HG02970 (cell line): ENCODE measurements around the gene NDST1.
"Not testable (repeated sequence)": the region's sequence is repeated elsewhere in the genome, so short reads cannot be mapped to it uniquely, and the experiment has no call there.

Source experiments
- ATAC-seq: cut with Tn5 transposase; IDR thresholded peaks from one replicate; pipeline ENCODE4 v1.9.1; 2021; ENCODE audit warnings: mild to moderate bottlenecking, moderate library complexity, moderate number of reproducible peaks; ENCODE audit not compliant: unreplicated experiment, low FRiP score

Gene NDST1

DNA sequence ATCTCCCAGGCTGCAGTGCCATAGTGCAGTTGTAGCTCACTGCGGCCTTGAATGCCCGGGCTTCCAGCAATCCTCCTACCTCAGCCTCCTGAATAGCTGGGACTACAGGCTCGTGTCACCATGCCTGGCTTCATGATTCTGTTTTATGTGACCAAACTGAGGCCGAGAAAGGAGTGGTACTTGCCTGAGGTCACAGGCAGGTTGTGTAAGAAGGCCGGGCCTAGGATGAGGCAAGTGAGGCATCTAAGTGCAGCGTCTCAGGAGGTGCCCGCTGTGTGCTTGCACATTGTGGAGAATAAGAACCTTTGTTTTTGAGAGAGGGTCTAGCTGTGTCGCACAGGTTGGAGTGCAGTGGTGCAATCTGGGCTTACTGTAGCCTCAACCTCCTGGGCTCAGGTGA lies 2.1 kb upstream of the NDST1 start:
- no peak for ATAC-seq

DNA sequence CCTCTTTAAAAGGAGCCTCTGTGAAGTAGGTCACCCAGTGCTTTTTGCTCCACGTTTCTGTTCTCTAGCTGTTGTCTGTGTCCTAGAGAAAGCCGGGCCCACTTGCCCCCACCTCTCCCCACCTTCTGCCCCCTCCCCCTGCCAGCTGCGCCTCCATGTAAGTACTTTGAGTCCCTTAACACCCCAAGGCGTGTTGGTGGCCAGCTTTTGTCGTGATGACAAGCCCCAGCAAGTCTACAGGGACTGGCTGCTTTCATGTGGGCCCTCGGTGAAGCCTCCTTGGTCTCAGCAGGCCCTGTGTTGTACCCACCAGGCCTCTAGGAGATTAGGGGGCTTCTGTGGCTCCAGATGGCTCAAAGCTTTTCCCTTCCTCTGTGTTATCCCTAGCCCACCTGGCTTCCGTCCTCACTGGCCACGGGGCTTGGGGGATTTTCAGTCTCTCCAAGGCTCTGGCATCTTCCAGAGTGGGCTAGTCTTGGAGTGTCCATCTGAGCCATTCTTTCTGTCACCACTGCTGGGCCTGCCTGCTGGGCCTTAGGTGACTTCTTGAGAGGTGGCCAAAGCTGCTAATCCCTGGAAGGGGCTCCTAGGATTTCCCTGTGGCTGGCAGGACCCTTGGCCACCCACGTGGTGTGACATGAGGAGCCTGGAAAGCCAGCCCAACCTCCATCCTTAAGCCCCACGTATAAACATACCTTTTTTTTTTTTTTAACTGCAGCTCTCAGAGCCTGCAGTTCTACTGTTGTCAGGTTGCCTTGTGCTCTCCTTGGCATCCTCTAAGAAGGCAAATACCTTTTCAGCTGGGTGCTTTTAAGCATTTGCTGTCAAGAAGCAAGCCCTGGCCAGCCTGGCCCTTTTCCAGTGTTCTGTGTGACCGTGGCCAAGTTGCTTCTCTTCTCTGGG lies 1.1 kb upstream of the NDST1 start:
- ATAC-seq, result no peak

DNA sequence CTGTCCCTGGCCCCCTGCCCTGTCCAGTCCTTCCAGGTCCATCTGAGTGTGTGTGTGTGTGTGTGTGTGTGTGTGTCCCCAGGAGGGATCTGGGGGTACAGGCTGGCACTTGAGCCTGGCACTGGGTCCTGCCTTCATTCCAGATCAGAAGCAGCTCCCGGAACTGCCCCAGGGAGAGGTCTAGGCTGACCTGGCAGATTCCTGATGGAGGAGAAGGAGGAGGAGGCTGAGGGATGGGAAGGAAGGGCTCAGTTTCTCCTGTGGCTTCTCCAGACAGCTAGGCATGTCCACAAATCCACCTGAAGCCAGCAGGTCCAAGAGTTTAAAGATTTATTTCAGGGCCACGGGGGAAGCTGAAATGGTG lies 328 bp downstream of the NDST1 start:
- ATAC-seq, result no peak

DNA sequence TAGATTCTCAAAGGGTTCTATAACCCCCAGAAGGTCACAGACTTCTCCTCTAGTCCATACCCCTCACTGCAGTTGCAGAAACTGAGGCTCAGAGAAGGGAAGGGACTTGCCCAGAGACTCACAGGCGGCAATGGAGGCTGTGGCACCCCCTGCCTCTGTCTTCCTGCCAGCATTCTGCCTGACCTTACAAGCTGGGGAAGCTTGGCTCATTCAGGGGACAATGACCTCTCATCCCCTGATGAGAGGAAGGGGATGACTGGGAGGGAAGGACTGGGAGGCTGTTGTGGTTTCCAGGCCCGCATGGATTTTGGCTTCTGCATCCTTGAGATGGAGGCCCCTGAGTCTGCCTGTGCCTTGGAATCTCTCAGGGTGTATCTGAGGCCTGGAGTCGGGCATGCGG lies 897 bp downstream of the NDST1 start:
- no peak for ATAC-seq

DNA sequence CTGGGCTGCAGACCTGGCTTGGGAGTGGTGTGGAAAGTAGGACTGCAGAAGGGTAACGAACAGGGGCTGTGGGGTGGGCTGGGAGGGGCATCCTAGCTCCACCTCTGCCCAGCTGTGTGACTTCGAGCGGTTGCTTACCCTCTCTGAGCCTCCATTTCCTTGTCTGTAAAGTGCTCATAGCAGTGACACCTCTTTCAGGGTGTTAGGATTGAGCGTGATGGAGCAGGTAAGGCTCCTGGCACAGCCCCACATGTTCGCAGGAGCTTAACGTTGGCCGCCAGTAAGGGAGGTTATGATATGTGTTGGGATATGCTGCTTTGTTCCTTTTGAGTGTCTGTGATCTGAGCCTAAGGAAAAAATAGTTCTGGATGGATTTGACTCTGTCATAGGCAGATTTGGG lies 2.1 kb downstream of the NDST1 start:
- ATAC-seq, result no peak

DNA sequence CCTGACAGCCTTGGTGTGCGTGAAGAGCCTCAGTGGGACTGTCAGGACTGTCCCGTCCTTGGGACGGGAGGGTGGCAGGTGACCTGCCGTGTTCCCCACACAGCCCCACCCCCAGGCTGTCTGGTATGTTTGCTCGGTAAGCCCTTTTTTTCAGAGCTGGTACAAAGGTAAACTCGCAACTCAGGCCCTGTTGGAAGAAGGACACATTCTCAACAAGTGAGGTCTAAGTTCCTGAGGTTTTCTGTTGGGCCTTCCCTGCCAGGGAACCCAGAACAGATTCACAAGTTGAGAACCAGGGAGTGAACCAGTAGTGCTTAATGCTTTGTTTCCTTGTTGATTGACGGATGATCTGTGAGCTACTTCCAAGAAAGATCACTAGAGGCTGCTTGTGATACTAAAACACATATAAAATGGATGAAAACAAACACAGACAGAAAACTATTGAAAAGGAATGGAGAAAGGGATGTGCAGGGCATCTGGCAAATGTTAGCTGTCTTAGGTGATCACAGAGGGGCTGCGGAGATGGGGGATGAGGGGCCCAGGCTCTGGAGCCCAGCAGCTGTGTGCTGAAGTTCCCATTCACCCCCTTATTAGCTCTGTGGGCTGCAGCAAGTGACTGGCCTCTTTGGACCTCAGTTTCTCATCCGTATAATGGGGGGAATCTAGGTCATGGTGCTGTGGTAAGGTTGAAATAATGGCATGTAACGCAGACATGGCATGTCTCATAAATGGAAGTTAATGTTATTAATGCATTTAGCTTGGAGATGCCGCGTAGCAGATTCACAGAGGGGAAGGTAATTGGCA lies 2.7 kb downstream of the NDST1 start:
- no peak for ATAC-seq

DNA sequence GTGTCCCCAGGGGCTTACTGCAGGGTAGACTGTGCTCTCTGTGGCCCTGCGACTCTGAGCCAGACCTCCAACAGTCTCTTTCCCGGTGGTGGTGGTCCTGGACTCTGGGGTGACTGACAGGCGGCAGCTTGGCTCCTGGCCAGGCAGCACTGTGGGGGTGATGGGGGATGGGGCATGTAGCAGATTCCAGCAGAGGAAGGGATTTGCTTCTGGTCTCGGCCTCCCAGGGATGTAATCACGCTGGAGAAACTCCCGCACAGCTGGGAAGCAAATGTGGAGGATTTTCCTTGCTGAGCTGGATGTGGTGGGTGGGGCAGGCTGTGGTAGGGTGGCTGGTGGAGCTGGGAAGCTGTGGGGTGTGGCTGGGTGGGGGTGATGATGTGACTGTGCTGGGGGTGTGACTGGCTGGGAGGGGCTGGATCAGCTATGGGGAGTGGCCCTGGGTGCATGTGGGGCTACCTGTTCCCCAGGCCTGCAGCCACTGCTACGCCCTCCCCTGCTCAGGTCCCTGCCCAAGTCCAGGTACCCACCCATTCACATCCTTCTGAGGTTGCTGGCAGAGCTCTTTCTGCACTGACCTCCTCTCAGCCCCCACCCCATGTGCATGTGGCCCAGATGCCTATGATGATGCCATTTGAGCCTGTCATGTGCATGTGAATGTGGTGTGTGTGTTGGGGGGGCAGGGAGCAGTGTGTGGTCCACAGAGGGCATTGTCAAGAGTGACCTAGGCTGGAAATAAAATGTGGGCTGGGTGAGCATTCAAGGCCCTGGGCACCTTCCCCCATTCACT lies 3.8 kb downstream of the NDST1 start:
- ATAC-seq, result no peak

DNA sequence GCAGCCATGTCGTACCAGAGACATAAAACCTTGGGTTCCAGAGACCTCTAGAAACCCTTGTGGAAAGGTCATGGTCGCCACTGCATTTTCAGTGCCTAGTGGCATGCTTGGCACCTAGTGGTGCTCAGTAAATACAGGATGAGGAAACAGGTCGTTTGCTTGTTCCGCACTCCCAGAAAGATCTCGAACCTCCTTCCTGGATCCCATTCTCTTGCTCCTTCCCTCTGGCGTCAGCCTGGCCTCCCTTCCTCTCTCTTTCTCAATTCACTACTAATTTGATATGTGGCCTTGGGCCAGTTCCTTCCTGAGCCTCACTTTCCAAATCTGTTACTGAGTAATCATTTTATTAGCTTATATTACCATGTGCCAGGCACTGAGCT lies 4.4 kb downstream of the NDST1 start:
- ATAC-seq, result no peak

DNA sequence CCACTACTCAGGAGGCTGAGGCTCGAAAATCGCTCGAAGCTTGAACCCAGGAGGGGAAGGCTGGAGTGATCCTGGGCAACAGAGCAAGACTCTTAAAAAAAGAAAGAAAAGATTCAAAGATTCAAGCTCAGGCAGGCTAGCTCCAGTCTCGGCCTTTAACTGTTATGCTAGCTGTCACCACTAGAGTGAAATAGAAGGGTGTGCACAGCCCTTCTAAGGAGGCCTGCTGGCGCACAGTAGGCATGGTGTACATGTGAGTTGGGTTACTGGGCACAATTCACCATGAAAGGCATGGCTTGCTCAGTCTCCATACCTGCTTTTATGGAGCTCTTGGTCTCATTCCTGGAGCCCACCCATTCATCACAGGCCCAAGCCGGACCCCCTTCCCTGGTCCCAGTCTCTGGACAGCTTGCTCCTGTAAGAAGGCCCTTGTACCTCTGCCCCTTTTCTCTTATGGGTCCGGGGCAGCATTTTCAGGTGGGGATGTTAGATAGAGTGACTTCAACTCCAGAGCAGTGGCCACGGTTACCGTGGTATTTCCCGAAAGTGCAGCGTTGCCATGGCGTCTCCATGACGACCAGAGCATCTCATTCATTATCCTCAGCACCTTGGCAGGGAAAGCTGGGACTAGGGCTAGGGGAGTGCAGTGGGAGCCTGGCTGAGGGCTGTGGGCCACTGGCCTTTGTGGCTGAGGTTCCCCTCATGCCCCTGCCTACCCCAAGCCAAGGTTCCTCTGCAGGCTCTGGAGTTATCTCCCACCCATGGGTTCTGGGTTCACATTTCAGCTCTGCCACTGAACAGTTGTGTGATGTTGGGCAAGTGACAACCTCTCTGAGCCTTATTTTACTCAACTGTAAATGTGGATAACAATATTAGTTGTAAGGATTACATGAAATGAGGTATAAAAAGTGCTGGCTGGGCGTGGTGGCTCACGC lies 5.7 kb downstream of the NDST1 start:
- no peak for ATAC-seq

DNA sequence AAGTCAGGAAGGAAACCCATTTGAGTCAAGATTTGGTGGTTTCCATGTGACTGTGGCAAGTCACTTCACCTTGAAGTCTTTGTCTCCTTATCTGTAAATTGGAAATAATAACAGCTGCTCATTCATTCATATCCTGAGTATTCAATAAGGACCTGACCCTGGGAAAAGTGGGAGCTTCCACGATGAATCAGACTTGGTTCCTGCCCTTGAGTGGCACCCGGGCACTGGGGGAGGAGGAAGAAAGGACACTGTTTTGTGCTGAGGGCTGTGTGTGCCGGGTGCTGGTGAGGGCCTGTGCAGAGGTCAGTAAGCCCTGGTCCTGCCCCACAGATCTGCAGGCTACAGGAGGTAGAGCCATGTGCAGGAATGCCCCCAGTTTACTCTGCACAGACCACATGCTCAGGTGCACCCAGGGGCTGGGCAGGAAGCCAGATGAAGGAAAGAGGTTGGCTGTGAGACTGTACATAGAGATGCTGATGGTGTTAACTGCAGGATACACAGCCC lies 6.8 kb downstream of the NDST1 start:
- no peak for ATAC-seq

DNA sequence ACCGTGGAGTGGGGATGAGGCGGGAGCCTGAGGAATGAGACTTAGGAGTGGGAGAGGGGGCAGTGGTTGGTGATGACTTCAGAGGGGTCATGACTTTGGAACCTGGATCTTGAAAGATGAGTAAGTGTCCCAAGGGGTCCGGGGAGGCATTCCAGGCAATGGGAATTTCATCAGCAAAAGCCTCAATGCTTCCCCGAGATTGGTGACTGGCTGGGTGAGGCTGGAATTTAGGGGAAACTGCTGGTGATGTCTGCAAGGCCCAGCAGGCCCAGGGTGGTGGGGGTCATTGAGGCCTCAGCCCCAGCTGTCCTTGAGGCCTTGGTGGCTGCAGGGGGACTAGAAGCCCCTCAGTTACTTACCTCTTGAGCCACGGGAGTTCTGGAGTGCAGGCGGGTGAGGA lies 7.5 kb downstream of the NDST1 start:
- ATAC-seq, result no peak

DNA sequence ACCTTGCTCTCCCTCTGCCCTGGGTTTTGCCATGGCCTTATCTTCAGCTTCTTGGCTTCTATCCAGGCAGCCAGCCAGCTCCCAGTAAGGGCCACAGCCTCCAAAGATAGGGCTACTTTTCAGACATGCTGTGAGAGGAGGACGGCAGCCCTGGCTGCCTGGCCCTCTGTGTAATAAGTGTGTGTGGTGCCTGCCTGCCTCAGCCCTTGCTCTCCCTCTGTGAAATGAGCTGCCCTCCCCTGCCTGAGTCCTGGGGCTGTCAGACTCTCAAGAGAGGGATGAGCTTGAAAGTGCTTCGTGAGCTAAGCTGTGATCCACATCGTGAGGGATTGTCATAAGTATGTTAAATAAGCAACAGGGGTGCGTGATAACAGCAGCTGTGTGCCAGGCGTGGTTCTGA lies 8.1 kb downstream of the NDST1 start:
- ATAC-seq, result no peak

DNA sequence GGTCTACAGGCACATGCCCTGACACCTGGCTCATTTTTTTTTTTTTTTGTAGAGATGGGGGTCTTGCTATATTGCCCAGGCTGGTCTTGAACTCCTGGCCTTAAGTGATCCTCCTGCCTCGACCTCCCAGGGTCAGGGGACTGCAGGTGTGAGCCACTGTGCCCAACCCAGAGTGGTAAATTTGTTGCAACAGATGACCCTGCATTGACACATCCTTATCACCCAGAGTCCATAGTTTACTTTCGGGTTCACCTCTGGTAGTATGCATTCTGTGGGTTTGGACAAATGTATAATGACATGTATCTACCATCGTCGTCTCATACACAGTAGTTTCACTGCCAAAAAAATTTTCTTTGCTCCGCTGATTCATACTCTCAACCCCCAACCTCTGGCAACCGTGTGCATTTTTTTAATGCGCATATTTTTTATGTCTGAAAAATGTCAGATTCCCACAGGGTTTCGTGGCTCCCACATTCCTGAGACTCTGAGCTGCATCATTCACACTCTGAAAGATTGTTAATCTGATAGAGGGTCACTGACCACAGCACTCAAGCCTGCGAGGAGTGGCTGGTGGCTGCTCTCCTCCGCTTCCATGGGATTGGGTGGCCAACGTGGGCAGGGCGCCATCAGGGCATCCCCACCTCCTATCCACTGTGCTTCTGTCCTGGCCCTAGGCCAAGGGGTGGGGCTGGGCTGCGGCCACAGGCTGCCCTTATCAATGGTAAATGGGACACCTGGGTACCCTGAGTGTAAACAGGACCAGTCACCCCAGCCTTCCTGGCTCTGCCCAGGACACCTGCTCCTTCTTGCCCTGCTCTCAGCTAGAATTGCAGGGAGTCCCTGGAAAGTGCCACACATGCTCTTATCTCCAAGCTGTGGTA lies 9.6 kb downstream of the NDST1 start:
- no peak for ATAC-seq

DNA sequence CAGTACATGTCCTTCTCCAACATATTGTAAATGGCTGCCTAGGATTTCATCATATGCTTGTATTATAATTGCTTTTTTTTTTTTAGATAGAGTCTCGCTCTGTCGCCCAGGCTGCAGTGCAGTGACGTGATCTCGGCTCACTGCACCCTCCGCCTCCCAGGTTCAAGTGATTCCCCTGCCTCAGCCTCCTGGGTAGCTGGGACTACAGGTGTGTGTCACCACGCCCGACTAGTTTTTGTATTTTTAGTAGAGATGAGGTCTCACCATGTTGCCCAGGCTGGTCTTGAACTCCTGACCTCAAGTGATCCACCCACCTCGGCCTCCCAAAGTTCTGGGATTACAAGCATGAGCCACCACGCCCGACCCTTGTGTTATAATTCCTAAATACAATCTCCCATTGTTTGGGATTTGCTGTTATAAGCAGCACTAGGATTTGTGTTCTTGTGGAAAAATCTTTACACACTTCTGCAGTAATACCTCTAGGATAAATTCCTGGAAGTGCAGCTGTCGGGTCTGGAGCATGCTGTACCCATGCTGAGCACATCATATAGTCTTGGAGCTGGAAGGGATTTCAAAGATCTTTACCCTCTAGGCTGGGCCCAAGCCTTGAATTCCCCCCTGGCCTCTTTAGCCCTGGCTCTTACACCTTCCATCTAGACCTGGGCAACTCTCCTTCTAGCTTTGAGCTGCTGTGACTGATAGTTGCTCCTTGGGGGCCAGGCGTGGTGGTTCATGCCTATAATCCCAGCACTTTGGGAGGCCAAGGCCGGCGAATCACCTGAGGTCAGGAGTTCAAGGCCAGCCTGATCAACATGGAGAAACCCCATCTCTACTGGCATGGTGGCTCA lies 11.0 kb downstream of the NDST1 start:
- ATAC-seq, result not testable (repeated sequence)

DNA sequence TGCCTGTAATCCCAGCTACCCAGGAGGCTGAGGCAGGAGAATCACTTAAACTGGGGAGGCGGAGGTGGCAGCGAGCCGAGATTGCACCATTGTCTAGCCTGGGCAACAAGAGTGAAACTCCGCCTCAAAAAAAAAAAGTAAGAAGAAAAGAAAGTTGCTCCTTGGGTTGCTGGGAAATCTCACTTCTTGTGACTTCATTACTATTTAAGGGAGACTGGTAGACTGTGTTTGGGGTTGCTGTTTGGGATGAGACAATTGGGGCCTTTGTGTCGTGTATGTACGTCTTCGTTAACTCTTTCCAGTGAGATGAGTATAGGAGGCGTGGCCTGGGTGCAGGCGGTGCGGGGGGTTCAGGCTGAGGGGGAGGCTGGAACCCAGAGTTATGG lies 11.6 kb downstream of the NDST1 start:
- ATAC-seq, result no peak

DNA sequence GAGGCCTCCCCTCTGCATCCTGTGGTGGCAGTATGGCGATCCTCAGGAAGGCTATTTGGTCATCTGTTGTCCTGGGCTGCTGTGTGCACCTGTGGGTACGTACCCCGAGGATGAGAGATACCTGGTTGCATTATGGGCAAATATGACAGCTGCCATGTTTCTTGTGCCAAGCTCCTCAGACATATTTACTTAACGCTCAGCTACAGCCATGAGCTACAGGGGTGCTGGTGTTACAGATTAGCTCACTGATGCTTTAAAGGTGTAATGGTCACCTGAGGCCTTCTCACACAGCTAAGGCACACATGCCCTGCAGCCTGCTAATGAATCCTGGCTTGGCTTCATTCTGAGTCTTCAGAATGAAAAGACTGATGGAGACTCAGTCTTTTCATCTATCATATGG lies 12.0 kb downstream of the NDST1 start:
- no peak for ATAC-seq

DNA sequence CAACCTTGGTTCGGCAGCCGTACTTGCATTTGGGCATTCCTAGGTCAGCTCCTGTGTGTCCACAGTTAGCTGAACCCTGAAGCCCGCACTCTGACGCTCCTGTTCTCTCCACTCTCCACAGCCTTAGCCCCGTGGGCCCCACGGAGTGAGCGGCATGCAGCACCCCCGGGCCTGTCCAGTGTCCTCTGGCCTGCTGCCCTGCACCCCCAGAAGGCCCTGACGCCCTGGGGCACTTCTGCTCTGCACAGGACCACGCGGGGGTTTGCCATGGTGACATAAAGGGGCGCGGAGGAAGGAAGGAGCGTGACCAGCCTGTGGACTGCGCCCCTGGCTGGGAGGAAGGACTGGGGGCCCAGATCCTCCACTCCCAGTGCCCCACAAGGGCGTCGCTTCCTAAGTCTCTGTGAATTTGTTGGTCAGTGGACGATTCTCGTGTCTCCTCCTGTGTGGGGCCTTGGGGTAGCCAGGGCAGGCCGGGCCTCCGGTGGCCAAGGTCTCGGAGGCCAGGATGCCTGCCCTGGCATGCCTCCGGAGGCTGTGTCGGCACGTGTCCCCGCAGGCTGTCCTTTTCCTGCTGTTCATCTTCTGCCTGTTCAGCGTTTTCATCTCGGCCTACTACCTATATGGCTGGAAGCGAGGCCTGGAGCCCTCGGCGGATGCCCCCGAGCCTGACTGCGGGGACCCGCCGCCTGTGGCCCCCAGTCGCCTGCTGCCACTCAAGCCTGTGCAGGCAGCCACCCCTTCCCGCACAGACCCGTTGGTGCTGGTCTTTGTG lies 13.0 kb downstream of the NDST1 start:
- no peak for ATAC-seq
